ENCODE results near the gene SCN4B.

The SCN4B gene

GRCh38 chr11:118124929-118125535, 27.6 kb downstream of the SCN4B start:
- H2BK15ac ChIP-seq (ENCODE audit: low read length), result no peak overlapping the region
- H3K36me3 ChIP-seq (replicated peaks in 1 of 2; ENCODE audit: control insufficient read depth in 2 of 2, insufficient read depth in 2 of 2, low read length in 2 of 2), result no peaks in the 10 kb centered on the region
- H3K4me1 ChIP-seq (ENCODE audit: control insufficient read depth in 2 of 2, insufficient read depth in 1 of 2, low read depth in 1 of 2, low read length in 2 of 2), result no peaks in the 10 kb centered on the region
- no peak overlapping the region for H3K4me2 ChIP-seq (ENCODE audit: insufficient read depth, low read length, poor library complexity, severe bottlenecking)
- WGBS, 2 donors (ENCODE audit: extremely low coverage in 2 of 2, insufficient read length in 2 of 2, insufficient replicate concordance in 1 of 2), result no CpG with 5 or more reads among the region's 8 CpGs
- H3K27ac ChIP-seq (replicated peaks; ENCODE audit: low read length), result no peak overlapping the region
- no peak overlapping the region for H2AK5ac ChIP-seq (ENCODE audit: low read depth, low read length)
- H3K4ac ChIP-seq (ENCODE audit: low read length), result no peak overlapping the region
- H3K79me1 ChIP-seq (ENCODE audit: low read depth, low read length), result no peaks in the 10 kb centered on the region
- no peak overlapping the region for H3K9ac ChIP-seq (ENCODE audit: low read depth, low read length, poor library complexity)
- H3K14ac ChIP-seq (ENCODE audit: low read length), result no peak overlapping the region
- H2BK12ac ChIP-seq (ENCODE audit: low read length), result no peak overlapping the region
- peak overlapping the region; percentile 74 for H3K18ac ChIP-seq (ENCODE audit: low read length)
- DNase-seq (ENCODE audit: low spot score), result no peak
- no peak overlapping the region for H2AFZ ChIP-seq (ENCODE audit: low read length)
- H3K23ac ChIP-seq (ENCODE audit: low read depth, low read length, poor library complexity), result no peak overlapping the region
- H3K9me3 ChIP-seq (replicated peaks in 1 of 2; ENCODE audit: control insufficient read depth in 2 of 2, insufficient read depth in 1 of 2, low read depth in 1 of 2, low read length in 2 of 2), result no peaks in the 10 kb centered on the region
- H3K27me3 ChIP-seq (ENCODE audit: control insufficient read depth in 3 of 3, insufficient read depth in 3 of 3, low read depth in 1 of 3, low read length in 3 of 3), result peaks cover 0 to 11% (median 0%) of the 10 kb centered on the region in 3 experiments
- no peak overlapping the region for H3K4me3 ChIP-seq (ENCODE audit: low read length in 2 of 2)
- no peak overlapping the region for H4K91ac ChIP-seq (ENCODE audit: low read depth, low read length, poor library complexity)
- no peak overlapping the region for H2BK5ac ChIP-seq (ENCODE audit: low read length)
- no peak overlapping the region for H2BK120ac ChIP-seq (ENCODE audit: low read depth, low read length)
- H4K8ac ChIP-seq (ENCODE audit: low read depth, low read length), result no peak overlapping the region

DNA sequence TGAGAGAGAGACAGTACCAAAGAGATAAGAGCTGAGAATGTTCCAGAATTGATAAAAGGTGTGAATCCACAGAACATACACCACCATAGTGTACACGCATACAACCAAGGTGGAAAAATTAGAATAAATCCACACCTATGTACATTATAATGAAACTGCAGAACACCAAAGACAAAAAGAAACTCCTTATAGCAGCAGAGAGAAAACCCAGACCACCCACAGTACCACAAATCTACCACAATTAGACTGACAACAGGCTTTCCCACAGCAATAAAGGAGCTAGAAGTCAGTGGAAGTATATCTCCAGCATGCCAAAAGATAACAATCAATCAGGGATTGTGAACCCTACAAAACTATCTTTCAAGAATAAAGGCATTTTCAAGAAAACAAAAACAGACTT, 31.8 kb downstream of the SCN4B start:
- H2BK12ac ChIP-seq (ENCODE audit: low read length), result no peak overlapping the region
- no peak overlapping the region for H3K18ac ChIP-seq (ENCODE audit: low read length)
- H2AFZ ChIP-seq (ENCODE audit: low read length), result no peak overlapping the region
- no peak overlapping the region for H3K4me2 ChIP-seq (ENCODE audit: insufficient read depth, low read length, poor library complexity, severe bottlenecking)
- no CpG with 5 or more reads among the region's 1 CpG for WGBS, 2 donors (ENCODE audit: extremely low coverage in 2 of 2, insufficient read length in 2 of 2, insufficient replicate concordance in 1 of 2)
- no peaks in the 10 kb centered on the region for H3K9me3 ChIP-seq (replicated peaks in 1 of 2; ENCODE audit: control insufficient read depth in 2 of 2, insufficient read depth in 1 of 2, low read depth in 1 of 2, low read length in 2 of 2)
- no peak overlapping the region for H4K8ac ChIP-seq (ENCODE audit: low read depth, low read length)
- H4K91ac ChIP-seq (ENCODE audit: low read depth, low read length, poor library complexity), result no peak overlapping the region
- H3K27me3 ChIP-seq (ENCODE audit: control insufficient read depth in 3 of 3, insufficient read depth in 3 of 3, low read depth in 1 of 3, low read length in 3 of 3), result no peaks in the 10 kb centered on the region
- no peak overlapping the region for H3K23ac ChIP-seq (ENCODE audit: low read depth, low read length, poor library complexity)
- H2BK5ac ChIP-seq (ENCODE audit: low read length), result no peak overlapping the region
- no peak for DNase-seq (ENCODE audit: low spot score)
- H3K79me1 ChIP-seq (ENCODE audit: low read depth, low read length), result no peaks in the 10 kb centered on the region
- no peak overlapping the region for H3K4ac ChIP-seq (ENCODE audit: low read length)
- H3K4me1 ChIP-seq (ENCODE audit: control insufficient read depth in 2 of 2, insufficient read depth in 1 of 2, low read depth in 1 of 2, low read length in 2 of 2), result no peaks in the 10 kb centered on the region
- H3K14ac ChIP-seq (ENCODE audit: low read length), result no peak overlapping the region
- H2BK15ac ChIP-seq (ENCODE audit: low read length), result no peak overlapping the region
- H3K4me3 ChIP-seq (ENCODE audit: low read length in 2 of 2), result no peak overlapping the region
- H3K9ac ChIP-seq (ENCODE audit: low read depth, low read length, poor library complexity), result no peak overlapping the region
- H3K36me3 ChIP-seq (replicated peaks in 1 of 2; ENCODE audit: control insufficient read depth in 2 of 2, insufficient read depth in 2 of 2, low read length in 2 of 2), result no peaks in the 10 kb centered on the region
- H3K27ac ChIP-seq (replicated peaks; ENCODE audit: low read length), result no peak overlapping the region
- no peak overlapping the region for H2BK120ac ChIP-seq (ENCODE audit: low read depth, low read length)
- no peak overlapping the region for H2AK5ac ChIP-seq (ENCODE audit: low read depth, low read length)

GRCh38 chr11:118117790-118118601, 34.6 kb downstream of the SCN4B start:
- no peak overlapping the region for H3K18ac ChIP-seq (ENCODE audit: low read length)
- H3K36me3 ChIP-seq (replicated peaks in 1 of 2; ENCODE audit: control insufficient read depth in 2 of 2, insufficient read depth in 2 of 2, low read length in 2 of 2), result no peaks in the 10 kb centered on the region
- no peaks in the 10 kb centered on the region for H3K4me1 ChIP-seq (ENCODE audit: control insufficient read depth in 2 of 2, insufficient read depth in 1 of 2, low read depth in 1 of 2, low read length in 2 of 2)
- H3K27me3 ChIP-seq (ENCODE audit: control insufficient read depth in 3 of 3, insufficient read depth in 3 of 3, low read depth in 1 of 3, low read length in 3 of 3), result no peaks in the 10 kb centered on the region
- no peak overlapping the region for H4K8ac ChIP-seq (ENCODE audit: low read depth, low read length)
- H3K9ac ChIP-seq (ENCODE audit: low read depth, low read length, poor library complexity), result no peak overlapping the region
- no peak overlapping the region for H2AK5ac ChIP-seq (ENCODE audit: low read depth, low read length)
- H3K23ac ChIP-seq (ENCODE audit: low read depth, low read length, poor library complexity), result no peak overlapping the region
- no peak overlapping the region for H3K4me2 ChIP-seq (ENCODE audit: insufficient read depth, low read length, poor library complexity, severe bottlenecking)
- no CpG with 5 or more reads among the region's 9 CpGs for WGBS, 2 donors (ENCODE audit: extremely low coverage in 2 of 2, insufficient read length in 2 of 2, insufficient replicate concordance in 1 of 2)
- H2BK15ac ChIP-seq (ENCODE audit: low read length), result no peak overlapping the region
- no peak overlapping the region for H2BK120ac ChIP-seq (ENCODE audit: low read depth, low read length)
- H4K91ac ChIP-seq (ENCODE audit: low read depth, low read length, poor library complexity), result no peak overlapping the region
- no peak overlapping the region for H2AFZ ChIP-seq (ENCODE audit: low read length)
- no peaks in the 10 kb centered on the region for H3K79me1 ChIP-seq (ENCODE audit: low read depth, low read length)
- H3K4ac ChIP-seq (ENCODE audit: low read length), result no peak overlapping the region
- no peak overlapping the region for H2BK12ac ChIP-seq (ENCODE audit: low read length)
- DNase-seq (ENCODE audit: low spot score), result no peak
- no peaks in the 10 kb centered on the region for H3K9me3 ChIP-seq (replicated peaks in 1 of 2; ENCODE audit: control insufficient read depth in 2 of 2, insufficient read depth in 1 of 2, low read depth in 1 of 2, low read length in 2 of 2)
- no peak overlapping the region for H3K4me3 ChIP-seq (ENCODE audit: low read length in 2 of 2)
- no peak overlapping the region for H3K27ac ChIP-seq (replicated peaks; ENCODE audit: low read length)
- no peak overlapping the region for H2BK5ac ChIP-seq (ENCODE audit: low read length)
- no peak overlapping the region for H3K14ac ChIP-seq (ENCODE audit: low read length)

DNA sequence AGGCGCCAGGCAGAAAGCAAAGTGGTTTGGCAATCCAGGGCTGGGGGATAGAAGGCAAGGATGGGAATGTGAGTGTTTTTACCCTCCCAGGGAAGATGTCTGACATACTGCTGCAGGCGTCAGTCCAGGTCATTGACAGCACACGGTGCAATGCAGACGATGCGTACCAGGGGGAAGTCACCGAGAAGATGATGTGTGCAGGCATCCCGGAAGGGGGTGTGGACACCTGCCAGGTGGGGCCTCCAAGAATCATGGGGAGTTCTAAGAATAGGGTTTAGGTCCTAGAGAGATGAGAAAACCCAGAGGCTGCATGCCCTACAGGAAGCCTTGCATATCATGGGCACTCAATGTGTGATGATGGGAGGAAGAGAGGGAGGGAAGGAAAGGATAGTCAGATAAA, 37.6 kb downstream of the SCN4B start:
- H3K14ac ChIP-seq (ENCODE audit: low read length), result no peak overlapping the region
- H3K4me2 ChIP-seq (ENCODE audit: insufficient read depth, low read length, poor library complexity, severe bottlenecking), result no peak overlapping the region
- H2BK120ac ChIP-seq (ENCODE audit: low read depth, low read length), result no peak overlapping the region
- H3K4ac ChIP-seq (ENCODE audit: low read length), result no peak overlapping the region
- H3K79me1 ChIP-seq (ENCODE audit: low read depth, low read length), result no peaks in the 10 kb centered on the region
- H2BK15ac ChIP-seq (ENCODE audit: low read length), result no peak overlapping the region
- H3K4me3 ChIP-seq (ENCODE audit: low read length in 2 of 2), result no peak overlapping the region
- no peak overlapping the region for H3K18ac ChIP-seq (ENCODE audit: low read length)
- no peak overlapping the region for H2BK12ac ChIP-seq (ENCODE audit: low read length)
- H3K4me1 ChIP-seq (ENCODE audit: control insufficient read depth in 2 of 2, insufficient read depth in 1 of 2, low read depth in 1 of 2, low read length in 2 of 2), result no peaks in the 10 kb centered on the region
- no peak for DNase-seq (ENCODE audit: low spot score)
- H3K9ac ChIP-seq (ENCODE audit: low read depth, low read length, poor library complexity), result no peak overlapping the region
- H3K27ac ChIP-seq (replicated peaks; ENCODE audit: low read length), result no peak overlapping the region
- H2AK5ac ChIP-seq (ENCODE audit: low read depth, low read length), result no peak overlapping the region
- WGBS, 2 donors (ENCODE audit: extremely low coverage in 2 of 2, insufficient read length in 2 of 2, insufficient replicate concordance in 1 of 2), result no CpG with 5 or more reads among the region's 7 CpGs
- no peak overlapping the region for H4K8ac ChIP-seq (ENCODE audit: low read depth, low read length)
- no peak overlapping the region for H3K23ac ChIP-seq (ENCODE audit: low read depth, low read length, poor library complexity)
- no peaks in the 10 kb centered on the region for H3K9me3 ChIP-seq (replicated peaks in 1 of 2; ENCODE audit: control insufficient read depth in 2 of 2, insufficient read depth in 1 of 2, low read depth in 1 of 2, low read length in 2 of 2)
- H3K27me3 ChIP-seq (ENCODE audit: control insufficient read depth in 3 of 3, insufficient read depth in 3 of 3, low read depth in 1 of 3, low read length in 3 of 3), result no peaks in the 10 kb centered on the region
- H4K91ac ChIP-seq (ENCODE audit: low read depth, low read length, poor library complexity), result peak overlapping the region; percentile 65
- no peak overlapping the region for H2BK5ac ChIP-seq (ENCODE audit: low read length)
- no peaks in the 10 kb centered on the region for H3K36me3 ChIP-seq (replicated peaks in 1 of 2; ENCODE audit: control insufficient read depth in 2 of 2, insufficient read depth in 2 of 2, low read length in 2 of 2)
- no peak overlapping the region for H2AFZ ChIP-seq (ENCODE audit: low read length)
